Adrenal gland (tissue), 12 donors: ENCODE measurements around the gene STN1. TPM values are rescaled to one million over a fixed set of nuclear protein-coding genes. Genes with fewer than 3 reads are reported as not detected.

Experiments used
- DNase-seq, 7 donors: peaks; one replicate each; pipeline ENCODE4 v3.0.0-alpha.2; 2019 to 2020
- H3K27ac ChIP-seq, 5 donors: fragments of 200-600 bp; sonication (generic) in 4 of 5; 1 replicate in 3 of 5; 2 replicates in 2 of 5; pipeline versions ENCODE4 v1.5.1 to v1.8.0; 2016 to 2020; ENCODE audit warnings: mild to moderate bottlenecking in 1 of 5
- H3K27me3 ChIP-seq: fragments of 200-600 bp; 2 replicates; pipeline ENCODE4 v1.8.0; 2021
- H3K36me3 ChIP-seq, 2 donors: fragments of 200-600 bp; replicated peaks in 1 of 2; 1 replicate in 1 of 2; 2 replicates in 1 of 2; pipeline versions ENCODE4 v1.5.1 to v1.8.0; 2018 to 2022
- H3K4me1 ChIP-seq, 2 donors: fragments of 200-600 bp; replicated peaks in 1 of 2; 1 replicate in 1 of 2; 2 replicates in 1 of 2; pipeline versions ENCODE4 v1.5.1 to v1.8.0; 2018 to 2021
- H3K4me3 ChIP-seq, 4 donors: fragments of 200-600 bp; sonication (generic) in 3 of 4; one replicate each; pipeline ENCODE4 v1.5.1; 2016 to 2018
- H3K9me3 ChIP-seq, 3 donors: fragments of 200-600 bp; sonication (generic) in 1 of 3; replicated peaks in 1 of 3; 1 replicate in 2 of 3; 2 replicates in 1 of 3; pipeline versions ENCODE4 v1.5.1 to v1.8.0; 2016 to 2021
- CTCF ChIP-seq, 6 experiments: fragments of 450-650 bp in 4 of 6; fragments of 200-600 bp in 2 of 6; sonication (generic) in 1 of 6; IDR thresholded peaks; 1 replicate in 5 of 6; 2 replicates in 1 of 6; pipeline versions ENCODE4 v1.5.1 to v1.8.0; 2016 to 2021; ENCODE audit warnings: antibody characterized with exemption in 6 of 6, mild to moderate bottlenecking in 2 of 6, moderate library complexity in 1 of 6
- POLR2A ChIP-seq, 2 donors: fragments of 450-650 bp; IDR thresholded peaks; one replicate each; pipeline ENCODE4 v1.6.1; 2017; ENCODE audit warnings: antibody characterized with exemption in 2 of 2, mild to moderate bottlenecking in 2 of 2, moderate library complexity in 1 of 2
- whole genome bisulfite sequencing, 4 donors: extraction: QIAGEN DNeasy Blood & Tissue Kit in 2 of 4; methylation state at CpG; one replicate each; pipeline versions ENCODE4 v1.1.5 to v1.1.7; 2013 to 2017; 5-methylcytosine and 5-hydroxymethylcytosine counted together
- intact Hi-C, 2 donors: fragments of 100-400 bp; cut with DNase I; formaldehyde crosslinking; loops; one replicate each; pipeline versions ENCODE4 v1.14.1 to v1.15.0; 2022 to 2023
- polyA plus RNA-seq, 3 donors: library from polyadenylated mRNA; stranded (reverse); fragments of 200-250 nt in 2 of 3; fragments of 350-450 nt in 1 of 3; fragmentation: Illumina TruSeq in 1 of 3; extraction: RNeasy Lipid Tissue Mini Kit (QIAGEN cat#74804) in 1 of 3; gene quantifications; one replicate each; pipeline ENCODE4 v1.2.3, GENCODE V29; 2013 to 2014
- total RNA-seq, 9 donors: library from RNA; depleted of rRNA in 4 of 9; stranded (reverse); fragments of >200 nt in 4 of 9; fragments of 120-200 nt in 1 of 9; fragmentation: NEBNext Ultra II Directional in 1 of 9; extraction: Animal tissue kit (Norgen Biotek cat#: 25700) in 1 of 9; gene quantifications; one replicate each; pipeline versions ENCODE4 v1.1.0 to v1.2.4, GENCODE V29; 2013 to 2023
- donor health status: healthy with polysubstance abuse.
- donor health status: Bipolar disorder and iron deficiency.
- donor health status: DM: yes; HTN: yes; CAD: no.
- donor health status: DM: no; HTN: no; CAD: no.
- donor health status: DM: no; HTN: no; CAD: no.
- donor health status: DM: yes; HTN: yes; CAD: no.

STN1 gene
- total and polyA plus RNA-seq, 12 donors: 14.8 to 73.6 (median 36.2) TPM

GRCh38 chr10:103931603-103932002 is 13.6 kb upstream of the STN1 start:
- H3K4me3 ChIP-seq: no peak overlapping the region
- no peaks in the 10 kb centered on the region for H3K9me3 ChIP-seq
- no peaks in the 10 kb centered on the region for H3K27me3 ChIP-seq
- H3K36me3 ChIP-seq: no peaks in the 10 kb centered on the region
- TF ChIP-seq CTCF (IDR thresholded peaks at IDR 0.05) (no peak), POLR2A (IDR thresholded peaks at IDR 0.05) (no peak)
- no peak for DNase-seq
- H3K4me1 ChIP-seq: peaks cover 0 to 4% of the 10 kb centered on the region in 2 donors
- intact Hi-C loops: no loop called here
- WGBS, 4 donors: 88 to 100% (median 94%) methylated on average over 2 of the region's 2 CpGs
- H3K27ac ChIP-seq: no peak overlapping the region

GRCh38 chr10:103930881-103931280 is 12.9 kb upstream of the STN1 start:
- TF ChIP-seq CTCF (IDR thresholded peaks at IDR 0.05) (no peak), POLR2A (IDR thresholded peaks at IDR 0.05) (no peak)
- H3K4me3 ChIP-seq: no peak overlapping the region
- H3K27ac ChIP-seq: no peak overlapping the region
- no peak for DNase-seq
- peaks cover 0 to 4% of the 10 kb centered on the region in 2 donors for H3K4me1 ChIP-seq
- no peaks in the 10 kb centered on the region for H3K36me3 ChIP-seq
- H3K27me3 ChIP-seq: no peaks in the 10 kb centered on the region
- WGBS, 4 donors: 94 to 97% (median 95%) methylated on average over 6 of the region's 6 CpGs
- H3K9me3 ChIP-seq: no peaks in the 10 kb centered on the region
- intact Hi-C loops: no loop called here

- peaks cover 0 to 4% of the 10 kb centered on the region in 2 donors for H3K4me1 ChIP-seq
- TF ChIP-seq POLR2A (IDR thresholded peaks at IDR 0.05) (no peak), CTCF (IDR thresholded peaks at IDR 0.05) (no peak)
- H3K27ac ChIP-seq: no peak overlapping the region
- no peaks in the 10 kb centered on the region for H3K36me3 ChIP-seq
- no peak overlapping the region for H3K4me3 ChIP-seq
- WGBS, 4 donors: 70 to 84% (median 83%) methylated on average over 1 of the region's 1 CpG
- no peak for DNase-seq
- H3K27me3 ChIP-seq: no peaks in the 10 kb centered on the region
- intact Hi-C loops: no loop called here
- no peaks in the 10 kb centered on the region for H3K9me3 ChIP-seq
Observed at GRCh38 chr10:103930449-103930848, 12.5 kb upstream of the STN1 start.

GRCh38 chr10:103929381-103929921 is 11.5 kb upstream of the STN1 start:
- Histone ChIP-seq H3K36me3 (no peaks in the 10 kb centered on the region), H3K27ac (no peak overlapping the region), H3K4me3 (no peak overlapping the region), H3K4me1 (peaks cover 0 to 4% of the 10 kb centered on the region in 2 donors), H3K27me3 (no peaks in the 10 kb centered on the region), H3K9me3 (no peaks in the 10 kb centered on the region)
- intact Hi-C loops: no loop called here
- WGBS, 4 donors: 63 to 69% (median 66%) methylated on average over 7 of the region's 7 CpGs
- DNase-seq: no peak
- TF ChIP-seq CTCF (IDR thresholded peaks at IDR 0.05): no peak
- TF ChIP-seq POLR2A (IDR thresholded peaks at IDR 0.05): no peak
